Fibroblast of gingiva (primary cell): ENCODE data around the gene SOWAHA.

Source experiments
- DNase-seq: peaks from one replicate; pipeline ENCODE4 v3.0.0-alpha.2; 2011; ENCODE audit warnings: low read depth

The SOWAHA gene

DNA sequence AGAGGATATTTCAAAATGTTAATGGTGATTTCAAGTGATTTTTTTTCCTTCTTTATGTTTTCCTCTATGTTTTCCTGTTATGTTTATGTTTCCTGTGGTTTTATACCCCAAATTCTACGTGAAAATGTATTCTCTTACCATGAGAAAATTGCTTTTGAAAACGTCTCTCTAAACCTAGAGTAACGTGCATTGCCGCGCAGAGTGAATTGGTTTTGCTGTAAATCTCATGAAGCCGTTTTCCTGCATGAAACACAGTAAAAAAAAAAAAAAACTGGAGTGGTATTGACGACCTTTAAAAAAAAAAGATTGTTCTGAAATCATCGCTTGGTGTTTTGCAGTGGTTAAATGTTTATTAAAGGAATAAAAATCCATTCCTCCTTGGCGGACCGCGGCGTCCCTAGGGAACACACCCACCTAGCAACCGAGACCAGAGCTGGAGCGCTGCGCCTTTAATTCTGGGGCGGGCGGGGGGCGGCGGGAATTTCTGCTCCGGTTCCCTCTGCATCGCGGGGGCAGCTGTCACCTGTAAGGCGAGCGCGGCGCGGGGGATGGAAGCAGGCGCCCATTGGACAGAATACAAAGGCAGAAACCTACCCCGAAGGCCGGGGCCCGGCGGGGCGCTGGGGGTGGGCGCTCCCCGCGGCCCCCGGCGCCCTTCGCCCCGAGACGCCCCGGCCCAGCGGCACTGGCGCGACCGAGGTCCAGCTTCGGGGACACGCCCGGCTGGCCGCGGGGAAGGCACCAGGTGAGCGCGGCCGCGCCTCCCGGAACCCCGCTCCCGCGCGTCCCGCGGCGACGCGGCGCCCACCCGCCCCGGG, at the start of gene SOWAHA:
TSS of gene SOWAHA (plus strand) at position 522 of the 818 bp plus-strand sequence. CDS start 320 bp downstream, outside the sequence.
- DNase-seq: no peak

DNA sequence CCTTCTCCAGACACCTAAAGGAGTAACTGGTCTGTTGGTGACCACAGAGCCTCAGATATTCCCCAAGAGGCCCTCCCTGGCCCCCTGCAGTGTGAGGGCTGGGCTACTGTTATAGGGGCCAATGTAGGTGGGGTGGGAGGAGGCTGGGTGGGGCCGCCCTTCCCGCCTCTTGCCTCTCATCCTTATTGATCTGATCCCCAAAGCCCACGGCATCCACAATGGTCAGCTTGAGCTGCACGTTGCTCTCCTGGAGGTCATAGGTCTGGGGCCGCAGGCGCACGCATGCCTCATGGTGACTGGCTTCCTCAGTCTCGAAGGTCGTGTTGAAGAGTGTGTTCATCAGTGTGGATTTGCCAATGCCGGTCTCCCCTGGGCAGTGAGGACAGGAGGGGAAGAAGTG, 49.1 kb upstream of the SOWAHA start:
- no peak for DNase-seq

DNA sequence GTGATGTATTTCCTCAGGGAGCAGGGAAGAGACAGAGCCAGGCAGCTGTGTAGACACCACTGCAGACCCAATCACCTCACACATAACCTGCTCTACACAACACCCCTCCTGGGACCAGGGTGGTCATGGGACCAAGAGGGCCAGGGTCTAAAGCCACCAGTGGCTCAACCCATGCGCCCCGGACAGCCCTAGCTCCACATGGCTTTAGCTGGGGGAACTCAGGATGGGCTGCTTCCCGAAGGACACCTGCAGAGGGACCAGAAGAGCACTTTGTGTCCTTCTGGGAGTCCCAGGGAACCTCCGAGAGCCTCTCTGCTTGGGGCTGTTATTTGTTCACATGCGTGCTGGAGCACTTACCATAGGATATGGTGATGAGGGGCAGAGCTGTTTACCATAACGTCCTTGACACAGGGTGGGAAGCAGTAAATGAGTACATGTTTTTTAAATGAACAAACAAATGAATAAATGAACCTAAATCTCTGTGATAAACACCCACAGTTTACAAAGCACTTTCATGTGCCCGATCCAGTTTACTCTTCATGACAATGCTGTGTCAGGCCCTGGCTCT, 48.3 kb upstream of the SOWAHA start:
- DNase-seq: no peak

GRCh38 chr5:132765311-132766019, 47.6 kb upstream of the SOWAHA start:
- DNase-seq: no peak

- DNase-seq: no peak
These were observed 46.9 kb upstream of the SOWAHA start for GRCh38 chr5:132766020-132766805.

DNA sequence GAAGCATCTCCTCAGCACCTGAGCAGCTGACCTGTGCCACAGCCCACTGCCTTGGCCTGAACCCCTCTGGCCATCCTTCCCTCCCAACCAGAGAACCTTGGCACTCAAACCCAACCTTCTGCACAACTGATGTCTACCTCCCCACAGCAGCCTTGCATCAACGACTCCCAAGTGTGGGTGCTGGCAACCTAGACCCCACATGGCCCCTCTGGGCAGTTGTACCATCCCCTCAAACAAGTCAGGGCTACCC, 46.4 kb upstream of the SOWAHA start:
- no peak for DNase-seq

DNA sequence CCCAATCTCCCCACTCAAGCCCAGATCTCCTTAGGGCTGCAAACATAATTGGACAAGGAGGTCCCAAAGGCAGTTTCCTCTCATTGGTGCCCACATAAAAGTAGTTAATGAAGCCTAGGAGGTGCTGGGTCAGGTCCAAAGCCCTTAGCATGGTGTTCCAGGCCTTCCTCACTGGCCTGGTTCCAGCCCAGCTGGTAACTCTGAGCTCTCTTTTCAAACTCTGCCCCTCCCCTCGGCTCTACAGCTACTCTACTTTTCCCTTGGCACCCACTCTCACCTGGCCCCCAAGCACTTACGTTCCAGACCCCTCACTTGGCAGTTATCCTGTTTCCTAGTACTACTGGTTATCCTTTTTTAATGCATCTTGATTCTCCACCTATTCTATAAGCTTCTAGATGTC, 46.0 kb upstream of the SOWAHA start:
- no peak for DNase-seq

DNA sequence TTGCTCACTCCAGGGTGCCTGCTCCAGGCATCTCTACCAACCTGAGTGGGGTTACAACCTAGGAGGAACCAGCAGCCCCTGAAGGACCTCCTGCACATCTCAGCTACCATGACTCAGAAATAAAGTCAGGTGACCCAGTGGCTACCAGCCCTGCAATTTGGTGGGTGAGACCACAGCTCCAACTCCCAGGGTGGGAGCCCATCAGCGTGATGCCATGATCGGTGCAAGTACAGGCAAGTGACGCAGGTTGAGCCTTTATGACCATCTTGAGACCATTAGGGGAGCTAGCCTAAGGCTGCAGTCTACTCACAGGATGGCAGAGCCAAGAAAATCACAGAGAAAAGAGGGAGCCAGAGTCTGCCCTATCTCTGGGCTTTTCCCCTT, 44.6 kb upstream of the SOWAHA start:
- DNase-seq: no peak

GRCh38 chr5:132770476-132771159, 42.5 kb upstream of the SOWAHA start:
- peak; percentile 84 for DNase-seq

DNA sequence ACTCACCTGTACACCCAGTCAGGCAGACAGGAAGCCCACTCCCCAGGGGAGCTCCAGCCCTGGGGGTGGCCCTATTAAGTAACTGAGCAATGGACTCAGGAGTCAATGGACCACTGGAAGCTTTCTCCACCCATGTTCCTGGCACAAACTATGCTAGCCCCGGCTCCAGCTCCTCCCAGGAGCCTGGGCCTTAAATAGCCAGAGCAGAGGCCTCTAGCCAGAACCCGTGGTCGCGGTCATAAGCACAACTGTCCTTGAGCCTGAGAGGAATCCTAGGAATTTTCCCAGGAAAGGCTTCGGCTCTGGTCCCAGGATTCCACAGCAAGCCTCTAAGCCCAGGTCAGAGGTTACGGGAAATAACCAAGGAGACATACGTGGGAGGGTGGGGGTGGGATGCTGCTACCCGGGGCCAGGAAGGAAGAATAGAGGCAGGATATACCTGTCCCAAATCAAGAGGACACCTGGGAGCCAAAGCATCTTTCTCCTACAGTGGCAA, 41.6 kb upstream of the SOWAHA start:
- peak; percentile 48 for DNase-seq

GRCh38 chr5:132772291-132773070, 40.6 kb upstream of the SOWAHA start:
- DNase-seq: no peak

DNA sequence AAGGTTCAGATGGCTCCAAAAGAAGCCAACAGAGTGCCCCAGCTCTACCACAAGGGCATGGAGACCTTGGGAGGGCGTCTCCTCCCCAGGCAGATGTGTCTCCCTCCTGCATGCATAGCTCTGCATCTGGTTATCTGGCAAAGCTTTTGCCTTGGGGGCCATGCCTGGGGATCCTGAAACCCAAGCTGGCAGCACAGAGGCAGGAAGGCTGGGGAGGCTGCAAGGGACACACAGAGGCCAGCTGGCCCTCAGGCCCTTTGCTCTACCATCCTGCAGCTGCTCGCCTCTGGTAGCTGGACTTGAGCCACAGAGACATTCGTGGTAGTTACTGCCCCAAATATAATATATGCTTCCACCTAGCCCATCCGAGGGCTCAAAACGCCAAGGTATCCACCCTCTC, 40.0 kb upstream of the SOWAHA start:
- no peak for DNase-seq

DNA sequence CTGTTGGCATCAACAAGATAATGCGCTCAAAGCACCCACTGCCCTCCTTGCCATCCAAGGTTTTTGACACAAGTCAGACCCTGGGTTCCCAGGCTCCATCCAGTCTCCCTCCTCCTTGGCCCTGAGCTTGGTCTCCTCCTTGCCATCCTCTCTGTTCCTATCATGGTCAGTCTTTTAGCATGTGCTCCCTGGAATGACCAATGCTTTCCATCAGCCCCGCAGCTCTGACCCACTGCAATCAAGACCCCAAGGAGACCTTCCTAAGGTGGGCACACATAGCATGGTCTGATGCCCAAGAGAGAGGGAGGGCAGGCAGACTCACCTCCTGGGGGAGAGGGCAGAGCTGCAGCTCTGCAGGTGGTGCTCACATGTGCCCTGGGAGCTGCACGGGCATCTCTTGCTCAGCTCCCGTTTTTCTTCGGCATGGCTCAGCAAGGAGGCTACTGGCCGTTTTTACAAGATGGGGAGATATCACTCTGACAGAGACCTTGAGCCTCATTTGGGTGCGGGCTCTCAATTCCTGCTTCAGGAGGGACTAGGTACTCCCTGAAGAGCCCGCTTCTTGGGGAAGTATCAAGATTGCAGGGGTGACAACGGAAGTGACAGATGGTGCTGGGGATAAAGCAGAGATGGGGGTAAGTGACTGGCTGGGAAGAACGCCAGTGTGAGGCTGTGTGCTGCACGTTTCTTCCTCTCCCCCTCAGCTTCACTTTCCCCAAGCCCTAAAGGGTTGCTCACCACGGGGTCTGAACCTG, 39.3 kb upstream of the SOWAHA start:
- DNase-seq: no peak

DNA sequence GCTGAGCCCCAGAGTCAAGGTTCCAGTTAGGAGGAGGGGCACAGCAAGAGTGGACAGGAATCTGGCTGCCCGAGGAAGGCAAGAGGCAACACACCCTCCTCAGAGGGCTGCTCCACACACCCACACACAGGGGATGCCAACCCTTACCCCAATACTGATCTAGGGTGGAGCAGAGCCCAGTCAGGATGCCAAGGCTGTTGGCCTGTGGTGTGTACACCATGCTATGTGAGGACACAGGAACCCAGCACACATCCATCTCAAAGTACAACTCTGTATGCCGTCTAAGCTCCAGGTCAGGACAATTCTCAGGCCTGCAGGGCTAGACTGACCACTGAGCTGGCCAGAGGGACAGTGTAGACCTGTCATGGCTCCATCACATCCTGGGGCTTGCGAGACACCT, 38.7 kb upstream of the SOWAHA start:
- DNase-seq: no peak

- no peak for DNase-seq
These were observed 38.2 kb upstream of the SOWAHA start for GRCh38 chr5:132774896-132775295.

- no peak for DNase-seq
These were observed 37.6 kb upstream of the SOWAHA start for GRCh38 chr5:132775476-132775961.

DNA sequence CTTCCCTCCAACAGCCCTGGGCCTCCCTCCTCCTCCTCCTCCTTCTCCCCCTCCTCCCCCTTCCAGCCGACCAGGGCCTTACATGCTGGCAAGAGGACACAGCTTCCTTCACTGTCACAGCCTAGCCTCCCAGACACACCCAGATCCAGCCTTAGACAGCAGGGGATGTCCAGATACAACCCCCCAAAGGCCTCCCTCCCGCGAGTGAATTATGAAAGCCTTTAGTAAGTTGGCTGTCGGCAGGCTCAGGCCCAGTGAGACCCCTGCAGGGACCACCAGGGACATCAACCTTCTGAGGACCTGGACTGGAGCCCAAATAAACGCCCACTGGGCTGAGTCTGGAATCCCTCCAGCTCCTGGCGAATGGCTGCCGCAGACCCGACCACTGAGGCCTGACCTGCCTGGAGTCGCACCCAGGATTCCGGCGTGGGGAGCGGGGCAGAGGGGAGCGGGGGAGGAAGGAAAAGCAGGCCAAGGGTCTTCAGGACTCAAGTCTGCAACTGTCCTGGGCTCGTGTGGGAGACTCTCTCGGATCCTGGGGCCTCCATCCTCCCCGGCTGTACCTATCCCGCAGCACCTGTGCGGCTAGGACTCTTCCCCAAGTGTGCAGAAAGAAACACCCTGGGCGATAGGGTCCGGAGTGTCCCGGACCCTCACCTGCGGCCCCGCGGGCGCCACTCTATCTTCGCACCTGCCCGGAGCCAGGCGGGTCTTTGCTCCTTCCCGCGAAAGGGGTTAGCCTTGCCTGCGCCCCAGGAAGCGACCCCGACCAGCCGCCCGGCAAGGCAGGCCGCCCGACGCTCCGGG, 36.8 kb upstream of the SOWAHA start:
- no peak for DNase-seq

GRCh38 chr5:132776938-132777208, 36.2 kb upstream of the SOWAHA start:
- no peak for DNase-seq

DNA sequence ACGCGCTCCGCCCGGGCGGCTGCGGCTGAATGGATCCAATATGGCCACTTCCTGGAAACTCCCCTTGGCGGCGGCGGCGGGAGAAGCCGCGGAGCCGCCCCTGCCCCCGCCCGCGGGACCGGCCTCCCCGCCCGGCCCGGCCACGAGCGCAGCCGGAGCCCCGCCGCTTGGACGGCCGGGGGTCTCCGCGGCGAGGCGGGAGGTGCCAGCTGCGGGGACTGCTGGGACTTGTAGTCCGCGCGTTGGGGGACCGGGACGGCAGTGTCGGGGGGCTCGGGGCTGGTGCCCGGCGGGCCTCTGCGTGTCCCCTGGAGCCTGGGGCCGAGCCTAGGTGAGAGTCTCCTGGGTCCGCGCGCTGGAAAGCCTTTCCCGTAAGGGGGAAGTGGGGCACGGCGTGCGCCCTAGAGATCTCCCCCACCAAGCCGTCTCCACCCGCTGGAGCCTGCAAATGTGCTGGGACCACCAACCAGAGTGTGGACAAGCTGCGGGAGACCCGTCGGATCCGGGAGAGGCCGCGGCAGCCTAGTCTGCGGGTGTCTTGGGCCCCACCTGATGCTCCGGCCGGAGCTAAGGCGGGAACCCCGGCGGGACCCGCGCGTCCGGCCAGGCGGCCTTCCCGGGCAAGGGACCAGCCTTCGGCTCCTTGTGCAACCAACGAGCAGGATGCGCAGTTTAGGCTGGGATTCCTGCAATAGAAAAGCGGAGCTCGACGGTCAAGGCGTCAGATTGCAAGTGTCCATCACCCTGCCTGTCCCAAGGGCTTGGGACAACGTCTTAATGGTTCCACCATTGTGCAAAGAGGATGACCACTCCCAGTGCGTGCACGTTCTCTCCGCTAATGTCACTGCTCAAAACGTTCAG, 35.7 kb upstream of the SOWAHA start, which contains the start of gene SEPTIN8:
TSS of gene SEPTIN8 (minus strand) at position 31 of the 861 bp plus-strand sequence. CDS start 102 bp downstream, outside the sequence.
- DNase-seq: peak; percentile 55
